Measurements from ENCODE around the gene ZBTB45. TPM values are rescaled to one million over a fixed set of nuclear protein-coding genes. Genes with fewer than 3 reads are reported as not detected.

ZBTB45 gene
- total and polyA plus RNA-seq, 2 donors (not counting 3 experiments of a cell fraction or from before 2014, with no cell fraction given), result 17.8 to 21.8 TPM

DNA sequence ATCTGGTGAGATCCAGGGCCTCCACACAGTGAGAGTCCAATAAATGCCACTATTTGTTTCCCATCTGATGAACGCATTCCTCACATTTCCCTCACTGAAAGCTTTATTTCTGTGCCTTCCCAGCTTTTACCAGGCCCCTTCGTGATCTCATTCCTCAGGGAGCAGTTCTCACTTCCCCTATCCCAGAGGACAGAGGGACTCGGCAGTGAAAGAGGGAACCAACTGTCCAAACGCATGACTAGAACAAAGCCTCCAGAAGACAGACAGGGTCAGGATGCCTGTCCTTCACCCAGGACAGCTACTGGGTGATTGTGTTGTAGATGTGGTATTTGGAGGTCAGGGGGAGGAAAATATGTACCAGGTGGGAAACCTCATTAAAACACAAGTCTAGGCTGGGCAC, 2.0 kb upstream of the ZBTB45 start:
- no peak overlapping the region for H3K4me2 ChIP-seq (ENCODE audit: insufficient read depth, low read length)
- FAIRE-seq (no peak), DNase-seq (ENCODE audit: low read depth, low spot score) (no peak)
- H2AFZ ChIP-seq (ENCODE audit: low read depth, low read length), result peak overlapping the region; percentile 78
- TF ChIP-seq EZH2 (IDR thresholded peaks at IDR 0.05; ENCODE audit: borderline replicate concordance, low read depth, low read length, severe bottlenecking) (no peak), GATA2 (IDR thresholded peaks at IDR 0.05; ENCODE audit: insufficient read depth, insufficient read length, low read depth, low read length) (no peak), POLR2AphosphoS5 (IDR thresholded peaks at IDR 0.05; ENCODE audit: insufficient read depth, low read depth, low read length) (no peak), POLR2A (IDR thresholded peaks at IDR 0.05; ENCODE audit: low read depth, low read length) (no peak)
- H4K20me1 ChIP-seq (replicated peaks; ENCODE audit: control insufficient read depth, extremely low read depth, insufficient read depth, low read length), result no peaks in the 10 kb centered on the region
- H3K9me3 ChIP-seq (replicated peaks; ENCODE audit: control insufficient read depth, insufficient read depth, low read length), result no peaks in the 10 kb centered on the region
- POLR2A ChIA-PET, result interaction anchor here (1.1 to 3.4 kb wide), 2 partner anchors 22 kb away, joined by 3 to 20 read pairs; partner anchors contain the start of gene TRIM28
- peaks cover 24% of the 10 kb centered on the region for H3K79me2 ChIP-seq (ENCODE audit: control insufficient read depth, insufficient read depth, low read length)
- H3K36me3 ChIP-seq (ENCODE audit: control insufficient read depth in 2 of 2, extremely low read depth in 1 of 2, insufficient read depth in 2 of 2, low read length in 2 of 2), result peaks cover 0 to 5% of the 10 kb centered on the region in 2 experiments
- H3K9ac ChIP-seq (replicated peaks; ENCODE audit: extremely low read depth, insufficient read depth, low read length), result peak overlapping the region; percentile 35
- CTCF ChIA-PET, result interaction anchor here (0.6 to 4.6 kb wide), 7 partner anchors 10 to 301 kb away, joined by 3 to 111 read pairs (median 13); partner anchors contain the start of genes CHMP2A and TRIM28
- intact Hi-C loops (cut with micrococcal nuclease) (no loop called here), dilution Hi-C loops (cut with MboI; ENCODE audit: extremely low pct_ligation_motif_present, low sequenced_read_pairs) (no loop called here)
- no peaks in the 10 kb centered on the region for H3K27me3 ChIP-seq (ENCODE audit: control insufficient read depth in 2 of 2, insufficient read depth in 2 of 2, low read length in 2 of 2)
- no peak overlapping the region for H3K4me3 ChIP-seq (replicated peaks in 1 of 3; ENCODE audit: insufficient read depth in 1 of 3, low read depth in 1 of 3, low read length in 3 of 3)
- H3K27ac ChIP-seq (ENCODE audit: insufficient read depth, low read depth, low read length), result no peak overlapping the region
- peaks cover 19% of the 10 kb centered on the region for H3K4me1 ChIP-seq (ENCODE audit: control insufficient read depth, extremely low read depth, insufficient read depth, low read length)
- no TSS peak for BruUV-seq (replicated peaks)
- no peaks in the 10 kb centered on the region for H3K9me1 ChIP-seq (replicated peaks; ENCODE audit: control insufficient read depth, extremely low read depth, insufficient read depth, low read length)

- dilution Hi-C loops (cut with MboI; ENCODE audit: extremely low pct_ligation_motif_present, low sequenced_read_pairs), result no loop called here
These were observed 618 bp upstream of the ZBTB45 start for GRCh38 chr19:58520257-58520599.

More at GRCh38 chr19:58520257-58520599, 618 bp upstream of the ZBTB45 start:
- H3K27me3 ChIP-seq (ENCODE audit: control insufficient read depth in 2 of 2, insufficient read depth in 2 of 2, low read length in 2 of 2), result no peaks in the 10 kb centered on the region
- ChIA-PET POLR2A (interaction anchor here (1.1 to 3.4 kb wide), 3 partner anchors 24 to 55 kb away, joined by 6 to 20 read pairs (median 17); partner anchors contain the start of gene TRIM28), CTCF (interaction anchor here (0.6 to 4.6 kb wide), 25 partner anchors 8 to 302 kb away, joined by 3 to 111 read pairs (median 8); partner anchors contain the start of genes CHMP2A, MZF1, SLC27A5 and TRIM28)
- H4K20me1 ChIP-seq (replicated peaks; ENCODE audit: control insufficient read depth, extremely low read depth, insufficient read depth, low read length), result no peaks in the 10 kb centered on the region
- H2AFZ ChIP-seq (ENCODE audit: low read depth, low read length), result peak overlapping the region; percentile 81
- TSS peak; percentile 91 for BruUV-seq (replicated peaks)
- peaks cover 0 to 11% of the 10 kb centered on the region in 2 experiments for H3K36me3 ChIP-seq (ENCODE audit: control insufficient read depth in 2 of 2, extremely low read depth in 1 of 2, insufficient read depth in 2 of 2, low read length in 2 of 2)
- peak overlapping the region; percentile 69 for H3K27ac ChIP-seq (ENCODE audit: insufficient read depth, low read depth, low read length)
- no peaks in the 10 kb centered on the region for H3K9me1 ChIP-seq (replicated peaks; ENCODE audit: control insufficient read depth, extremely low read depth, insufficient read depth, low read length)
- TF ChIP-seq MAX (IDR thresholded peaks at IDR 0.05; ENCODE audit: insufficient read depth, insufficient read length) (no peak), POLR2A (IDR thresholded peaks at IDR 0.05; ENCODE audit: low read depth, low read length) (no peak), EZH2 (IDR thresholded peaks at IDR 0.05; ENCODE audit: borderline replicate concordance, low read depth, low read length, severe bottlenecking) (no peak), POLR2AphosphoS5 (IDR thresholded peaks at IDR 0.05; ENCODE audit: insufficient read depth, low read depth, low read length) (no peak), GATA2 (IDR thresholded peaks at IDR 0.05; ENCODE audit: insufficient read depth, insufficient read length, low read depth, low read length) (no peak)
- peaks cover 30% of the 10 kb centered on the region for H3K79me2 ChIP-seq (ENCODE audit: control insufficient read depth, insufficient read depth, low read length)
- H3K4me1 ChIP-seq (ENCODE audit: control insufficient read depth, extremely low read depth, insufficient read depth, low read length), result peaks cover 19% of the 10 kb centered on the region
- no peaks in the 10 kb centered on the region for H3K9me3 ChIP-seq (replicated peaks; ENCODE audit: control insufficient read depth, insufficient read depth, low read length)
- DNase-seq (ENCODE audit: low read depth, low spot score) (no peak), FAIRE-seq (no peak)
- peak overlapping the region; percentile 91 for H3K9ac ChIP-seq (replicated peaks; ENCODE audit: extremely low read depth, insufficient read depth, low read length)
- H3K4me3 ChIP-seq (replicated peaks in 1 of 3; ENCODE audit: insufficient read depth in 1 of 3, low read depth in 1 of 3, low read length in 3 of 3), result peak overlapping the region; percentile 58 to 83 (median 73)
- intact Hi-C loops (cut with micrococcal nuclease), result no loop called here
- peak overlapping the region; percentile 84 for H3K4me2 ChIP-seq (ENCODE audit: insufficient read depth, low read length)
